Measurements from ENCODE around the gene NT5M. TPM values are rescaled to one million over a fixed set of nuclear protein-coding genes. Genes with fewer than 3 reads are reported as not detected.

NT5M gene
- total and polyA plus RNA-seq, 8 donors, result 0.72 to 6.6 (median 2.8) TPM; not detected in 2

GRCh38 chr17:17365476-17366110 lies 62.4 kb downstream of the NT5M start:
- no peak for DNase-seq
- intact Hi-C loops (cut with DNase I; ENCODE audit: low total_unique reads), result no loop called here
- no peak overlapping the region for H3K4me3 ChIP-seq
- peaks cover 0 to 6% (median 3%) of the 10 kb centered on the region in 4 donors for H3K9me3 ChIP-seq
- 76 to 87% (median 86%) methylated on average over 12 of the region's 12 CpGs for WGBS, 5 donors
- H3K4me1 ChIP-seq, result peaks cover 0 to 7% (median 3%) of the 10 kb centered on the region in 4 donors
- no peak for TF ChIP-seq EP300 (IDR thresholded peaks at IDR 0.05)
- TF ChIP-seq, protein P1, sequence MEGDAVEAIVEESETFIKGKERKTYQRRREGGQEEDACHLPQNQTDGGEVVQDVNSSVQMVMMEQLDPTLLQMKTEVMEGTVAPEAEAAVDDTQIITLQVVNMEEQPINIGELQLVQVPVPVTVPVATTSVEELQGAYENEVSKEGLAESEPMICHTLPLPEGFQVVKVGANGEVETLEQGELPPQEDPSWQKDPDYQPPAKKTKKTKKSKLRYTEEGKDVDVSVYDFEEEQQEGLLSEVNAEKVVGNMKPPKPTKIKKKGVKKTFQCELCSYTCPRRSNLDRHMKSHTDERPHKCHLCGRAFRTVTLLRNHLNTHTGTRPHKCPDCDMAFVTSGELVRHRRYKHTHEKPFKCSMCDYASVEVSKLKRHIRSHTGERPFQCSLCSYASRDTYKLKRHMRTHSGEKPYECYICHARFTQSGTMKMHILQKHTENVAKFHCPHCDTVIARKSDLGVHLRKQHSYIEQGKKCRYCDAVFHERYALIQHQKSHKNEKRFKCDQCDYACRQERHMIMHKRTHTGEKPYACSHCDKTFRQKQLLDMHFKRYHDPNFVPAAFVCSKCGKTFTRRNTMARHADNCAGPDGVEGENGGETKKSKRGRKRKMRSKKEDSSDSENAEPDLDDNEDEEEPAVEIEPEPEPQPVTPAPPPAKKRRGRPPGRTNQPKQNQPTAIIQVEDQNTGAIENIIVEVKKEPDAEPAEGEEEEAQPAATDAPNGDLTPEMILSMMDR (IDR thresholded peaks at IDR 0.05), result no peak
- TF ChIP-seq POLR2AphosphoS5 (IDR thresholded peaks at IDR 0.05), result no peak
- no peak overlapping the region for H3K27ac ChIP-seq
- H3K36me3 ChIP-seq, result no peaks in the 10 kb centered on the region
- H3K27me3 ChIP-seq, result peaks cover 0 to 11% (median 0%) of the 10 kb centered on the region in 3 donors

GRCh38 chr17:17366235-17366634 lies 63.1 kb downstream of the NT5M start:
- Histone ChIP-seq H3K27ac (no peak overlapping the region), H3K9me3 (peaks cover 0 to 6% (median 3%) of the 10 kb centered on the region in 4 donors), H3K4me3 (no peak overlapping the region), H3K4me1 (peaks cover 0 to 7% (median 3%) of the 10 kb centered on the region in 4 donors), H3K36me3 (no peaks in the 10 kb centered on the region), H3K27me3 (peaks cover 0 to 11% (median 0%) of the 10 kb centered on the region in 3 donors)
- 89 to 93% (median 92%) methylated on average over 1 of the region's 1 CpG for WGBS, 5 donors
- no peak for DNase-seq
- intact Hi-C loops (cut with DNase I; ENCODE audit: low total_unique reads), result no loop called here
- TF ChIP-seq, protein P1 (IDR thresholded peaks at IDR 0.05), result no peak
- TF ChIP-seq POLR2A (IDR thresholded peaks at IDR 0.05) (no peak), POLR2AphosphoS5 (IDR thresholded peaks at IDR 0.05) (no peak), EP300 (IDR thresholded peaks at IDR 0.05) (no peak)

DNA sequence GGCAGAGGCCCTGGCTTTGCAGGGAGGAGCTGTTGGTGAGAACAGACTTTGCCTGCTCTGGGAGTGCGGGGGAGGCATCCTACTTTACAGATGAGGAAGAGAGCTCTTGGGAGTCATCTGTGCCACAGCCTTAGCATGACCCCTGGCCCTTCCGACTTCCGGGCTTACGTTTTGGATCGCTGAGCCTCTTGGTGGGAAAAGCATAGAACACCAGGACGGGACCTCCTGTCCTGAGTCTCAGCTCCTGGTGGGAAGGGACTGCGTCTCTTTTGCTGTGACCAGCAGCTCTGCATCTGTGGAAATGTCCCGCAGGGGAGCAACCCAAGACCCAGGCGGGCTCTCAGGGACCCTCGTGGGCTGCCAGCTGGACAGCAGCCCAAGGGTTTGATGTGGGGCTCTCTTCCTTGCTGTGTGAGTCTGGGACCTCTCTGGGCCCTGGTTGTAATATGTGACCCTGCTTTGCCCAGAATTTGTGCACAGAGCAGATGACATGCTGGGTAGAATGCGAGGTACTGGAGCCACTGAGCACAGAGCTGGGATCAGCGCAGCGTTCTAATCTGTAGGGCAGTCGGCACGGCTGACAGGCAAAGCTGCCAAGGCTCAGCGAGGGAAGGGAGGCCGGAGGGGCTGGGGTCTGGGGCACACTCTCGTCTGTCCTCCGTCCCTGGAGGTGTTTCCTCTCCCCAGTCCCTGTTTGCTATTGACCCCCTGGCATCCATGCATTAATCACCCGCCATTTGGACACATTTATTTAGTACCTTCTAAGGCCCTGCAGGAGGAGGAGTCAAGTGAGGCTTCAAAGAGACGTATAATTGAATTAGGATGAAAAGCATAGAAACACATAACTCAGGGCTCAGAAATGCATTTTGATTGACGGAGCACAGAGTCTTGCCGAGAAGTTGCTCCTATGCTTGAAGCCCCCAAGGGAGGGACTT lies 64.0 kb downstream of the NT5M start:
- Histone ChIP-seq H3K4me3 (no peak overlapping the region), H3K36me3 (no peaks in the 10 kb centered on the region), H3K27me3 (peaks cover 0 to 11% (median 0%) of the 10 kb centered on the region in 3 donors), H3K9me3 (peaks cover 0 to 6% (median 3%) of the 10 kb centered on the region in 4 donors), H3K4me1 (peaks cover 0 to 7% (median 3%) of the 10 kb centered on the region in 4 donors), H3K27ac (no peak overlapping the region)
- 84 to 88% (median 85%) methylated on average over 22 to 23 of the region's 23 CpGs for WGBS, 5 donors
- intact Hi-C loops (cut with DNase I; ENCODE audit: low total_unique reads), result no loop called here
- TF ChIP-seq POLR2A (IDR thresholded peaks at IDR 0.05), result no peak
- TF ChIP-seq, protein P1 (IDR thresholded peaks at IDR 0.05), result no peak
- no peak for TF ChIP-seq POLR2AphosphoS5 (IDR thresholded peaks at IDR 0.05)
- TF ChIP-seq EP300 (IDR thresholded peaks at IDR 0.05), result no peak
- DNase-seq, result peak in 1 of 2 donors; percentile 5

GRCh38 chr17:17367931-17368330 lies 64.8 kb downstream of the NT5M start:
- Histone ChIP-seq H3K27me3 (peaks cover 0 to 11% (median 0%) of the 10 kb centered on the region in 3 donors), H3K4me3 (no peak overlapping the region), H3K27ac (no peak overlapping the region), H3K9me3 (peaks cover 0 to 6% (median 3%) of the 10 kb centered on the region in 4 donors), H3K4me1 (peaks cover 0 to 7% (median 3%) of the 10 kb centered on the region in 4 donors), H3K36me3 (no peaks in the 10 kb centered on the region)
- no peak for DNase-seq
- 67 to 88% (median 81%) methylated on average over 4 to 5 of the region's 5 CpGs for WGBS, 5 donors
- intact Hi-C loops (cut with DNase I; ENCODE audit: low total_unique reads), result no loop called here
- TF ChIP-seq POLR2A (IDR thresholded peaks at IDR 0.05) (no peak), EP300 (IDR thresholded peaks at IDR 0.05) (no peak), POLR2AphosphoS5 (IDR thresholded peaks at IDR 0.05) (no peak)
- TF ChIP-seq, protein P1 (IDR thresholded peaks at IDR 0.05), result no peak
